Measurements from ENCODE around the gene HAGH.
A peak's percentile ranks its signal among the peaks of the same experiment; 100 is the strongest.

HAGH gene

GRCh38 chr16:1786242-1787055, 40.2 kb downstream of the HAGH start:
- no peak for DNase-seq

DNA sequence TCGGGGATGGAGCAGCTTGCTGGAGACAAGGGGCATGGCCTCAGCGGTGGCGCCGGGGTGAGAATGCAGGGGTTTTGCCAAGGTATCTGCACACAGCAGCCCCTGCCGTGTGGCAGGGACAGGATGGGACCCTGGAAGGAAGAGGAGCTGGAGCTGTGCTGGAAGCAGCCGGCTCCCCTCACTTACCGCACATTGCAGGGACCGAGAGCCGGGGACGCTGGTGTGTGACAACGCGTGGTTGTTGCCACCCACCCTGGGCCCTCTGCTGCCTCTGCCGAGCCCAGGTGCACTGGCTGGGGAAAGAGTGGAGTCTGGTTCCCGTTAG, 40.8 kb downstream of the HAGH start:
- DNase-seq, result no peak

DNA sequence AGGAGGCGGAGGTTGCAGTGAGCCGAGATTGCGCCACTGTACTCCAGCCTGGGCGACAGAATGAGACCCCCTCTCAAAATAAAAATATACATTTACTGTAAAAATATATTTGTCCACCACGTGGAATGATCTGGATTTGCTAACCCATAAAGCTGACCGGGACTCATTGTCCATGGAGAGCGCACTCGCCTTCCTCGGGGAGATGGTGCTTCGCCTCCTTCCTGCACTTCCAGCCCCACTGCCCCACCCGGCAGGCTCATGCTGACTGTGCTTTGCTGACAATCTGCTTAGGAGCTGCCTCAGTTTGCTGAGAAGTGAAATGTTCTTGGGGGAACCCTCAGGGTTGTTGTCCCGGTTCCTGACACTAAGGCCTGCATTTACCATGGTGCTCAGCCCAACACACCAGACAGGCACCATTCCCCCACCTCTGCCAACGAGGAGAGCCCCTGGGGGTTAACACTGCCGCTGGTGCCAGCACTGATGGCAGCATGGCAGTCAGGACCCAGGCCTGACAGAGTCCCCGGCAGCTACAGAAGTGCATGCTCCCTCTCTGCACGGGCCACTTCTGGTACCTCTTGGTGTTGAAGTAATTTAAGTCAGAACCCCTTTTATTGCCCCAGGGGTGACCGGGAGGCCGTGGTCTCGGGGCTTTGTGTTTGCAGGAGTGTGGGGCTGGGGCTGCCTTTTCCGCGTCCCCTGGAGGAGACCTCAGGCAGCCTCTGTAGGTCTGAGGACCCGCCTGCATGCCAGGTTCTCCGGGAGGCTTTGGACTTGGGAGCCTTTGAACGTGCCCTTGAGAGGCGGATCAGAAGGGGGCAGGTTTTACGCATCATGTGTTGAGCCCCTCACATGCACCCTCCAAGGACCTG, 41.4 kb downstream of the HAGH start:
- no peak for DNase-seq

DNA sequence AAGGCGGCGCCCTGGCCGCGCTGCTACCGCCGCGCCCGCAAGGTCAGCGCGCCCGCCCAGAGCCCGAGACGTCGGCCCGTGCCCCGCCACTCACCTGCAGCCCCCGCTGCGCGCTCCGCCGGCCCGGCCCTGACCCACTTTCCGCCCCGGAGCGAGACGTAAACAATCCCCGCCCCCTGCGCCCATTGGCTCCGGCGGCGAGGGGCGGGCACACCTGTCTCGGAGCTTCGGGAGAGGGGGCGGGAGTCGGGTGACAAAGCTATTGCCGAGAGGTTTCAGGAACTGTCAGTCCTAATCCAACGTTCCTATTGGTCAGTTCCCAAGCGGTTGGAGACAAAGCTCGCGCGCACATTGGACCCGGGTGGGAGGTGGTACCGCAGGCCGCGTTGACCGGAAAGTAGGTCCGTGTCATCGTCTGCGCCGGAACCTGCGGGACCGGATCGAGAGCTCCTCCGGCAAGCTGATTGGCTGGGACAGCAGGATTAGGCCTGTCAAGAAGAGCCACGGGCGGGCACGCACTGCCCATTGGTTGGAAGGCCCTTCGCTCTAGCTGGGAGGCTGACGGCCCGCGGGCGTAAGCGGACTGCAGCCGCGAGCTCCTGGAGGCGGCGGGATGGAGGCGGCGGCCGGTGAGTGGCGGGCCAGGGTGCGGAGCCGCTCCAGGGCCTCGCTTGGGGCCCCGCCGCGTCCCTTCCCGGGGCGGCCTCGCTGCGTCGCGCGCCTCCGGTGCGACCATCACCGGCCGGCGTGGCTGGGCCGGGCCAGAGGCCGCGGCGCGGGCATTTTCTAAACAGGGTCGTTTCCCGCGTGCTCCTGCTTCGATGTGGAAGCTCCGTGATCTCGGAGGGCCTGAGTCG, 44.0 kb downstream of the HAGH start, which contains the start of the genes NUBP2 and SPSB3:
NUBP2 (plus strand) TSS at position 553 of the 857 bp plus-strand sequence; CDS start at position 614, 61 bp downstream.
SPSB3 (minus strand) TSS at position 164 of the 857 bp plus-strand sequence. CDS start 1,088 bp downstream, outside the sequence.
- peak; percentile 99 to 100 (median 100) for DNase-seq

DNA sequence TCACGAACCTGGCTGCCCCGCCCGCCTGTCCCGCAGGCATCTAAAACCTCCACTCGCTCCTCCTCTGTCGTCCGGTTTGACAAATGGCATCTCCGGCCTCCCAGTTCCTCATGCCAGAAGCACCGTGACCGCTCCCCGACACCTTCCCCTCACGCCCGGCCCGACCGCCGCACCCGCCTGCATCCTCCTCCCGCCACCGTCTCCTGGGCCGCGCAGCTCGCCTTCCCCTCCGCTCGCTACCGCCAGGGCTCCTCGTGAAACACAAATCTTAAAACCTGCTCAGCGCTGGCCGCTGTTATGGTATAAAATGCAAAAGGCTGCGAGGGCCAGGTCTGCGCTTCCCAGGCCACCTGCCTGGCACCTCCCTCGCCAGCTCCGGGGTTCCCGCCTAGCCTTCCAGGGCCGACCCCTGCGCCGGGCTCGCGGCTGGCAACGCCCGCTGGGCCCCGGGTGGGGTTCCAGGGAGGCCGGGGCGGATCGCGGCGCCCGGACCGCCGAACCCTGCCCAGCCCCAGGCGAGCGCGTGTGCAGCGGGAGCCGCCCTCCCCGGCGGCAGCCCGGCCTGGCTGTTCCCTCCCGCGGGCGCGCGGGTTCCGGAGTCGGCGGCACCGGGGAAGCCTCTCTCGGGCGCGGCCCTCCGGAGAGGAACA, 44.7 kb downstream of the HAGH start:
- peak in 2 of 3 experiments; percentile 60 to 66 for DNase-seq

DNA sequence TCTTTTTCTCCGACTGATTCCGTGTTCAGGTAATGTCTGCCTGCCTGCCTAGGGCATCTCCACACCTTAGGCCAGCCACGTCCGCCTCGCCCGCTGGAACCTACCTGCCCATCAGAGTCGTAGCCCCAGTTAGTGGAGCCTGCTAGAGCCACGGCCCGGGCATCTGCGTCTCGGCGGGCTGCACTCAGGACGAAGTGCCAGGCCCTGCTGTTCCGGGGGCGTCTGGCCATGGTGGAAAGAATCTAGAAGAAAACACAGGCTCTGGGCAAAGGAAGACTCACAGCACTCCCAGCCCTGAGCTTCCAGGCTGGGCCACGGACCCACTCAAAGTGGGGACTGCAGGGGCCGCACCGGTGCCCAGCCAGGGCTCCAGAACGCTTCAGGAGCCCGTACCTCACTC, 45.4 kb downstream of the HAGH start:
- DNase-seq, result no peak

GRCh38 chr16:1780677-1781072, 46.0 kb downstream of the HAGH start:
- no peak for DNase-seq

- DNase-seq, result no peak
These were observed 46.6 kb downstream of the HAGH start for GRCh38 chr16:1779741-1780676.

DNA sequence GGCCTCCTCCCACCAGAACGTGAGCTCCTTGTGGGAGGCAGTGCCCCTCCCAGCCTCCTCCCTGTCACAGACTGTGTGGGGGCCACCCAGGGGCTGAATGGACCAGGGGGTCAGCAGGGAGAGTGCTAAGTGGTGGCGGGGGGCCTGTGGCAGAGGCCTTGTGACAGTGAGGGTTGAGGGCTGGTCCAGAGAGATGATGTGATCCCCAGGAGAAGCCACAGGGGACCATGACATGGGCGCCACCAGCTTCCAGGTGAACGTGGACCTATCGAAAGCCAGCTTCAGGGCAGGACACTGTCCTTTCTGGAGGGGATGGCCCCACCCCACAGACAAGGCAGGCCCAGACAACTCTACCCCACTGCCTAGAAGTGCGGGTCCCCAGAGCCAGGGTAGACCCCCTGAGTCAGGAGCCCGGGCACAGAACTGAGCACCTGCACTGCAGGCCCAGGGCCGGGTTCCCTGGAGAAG, 47.4 kb downstream of the HAGH start:
- DNase-seq, result no peak

DNA sequence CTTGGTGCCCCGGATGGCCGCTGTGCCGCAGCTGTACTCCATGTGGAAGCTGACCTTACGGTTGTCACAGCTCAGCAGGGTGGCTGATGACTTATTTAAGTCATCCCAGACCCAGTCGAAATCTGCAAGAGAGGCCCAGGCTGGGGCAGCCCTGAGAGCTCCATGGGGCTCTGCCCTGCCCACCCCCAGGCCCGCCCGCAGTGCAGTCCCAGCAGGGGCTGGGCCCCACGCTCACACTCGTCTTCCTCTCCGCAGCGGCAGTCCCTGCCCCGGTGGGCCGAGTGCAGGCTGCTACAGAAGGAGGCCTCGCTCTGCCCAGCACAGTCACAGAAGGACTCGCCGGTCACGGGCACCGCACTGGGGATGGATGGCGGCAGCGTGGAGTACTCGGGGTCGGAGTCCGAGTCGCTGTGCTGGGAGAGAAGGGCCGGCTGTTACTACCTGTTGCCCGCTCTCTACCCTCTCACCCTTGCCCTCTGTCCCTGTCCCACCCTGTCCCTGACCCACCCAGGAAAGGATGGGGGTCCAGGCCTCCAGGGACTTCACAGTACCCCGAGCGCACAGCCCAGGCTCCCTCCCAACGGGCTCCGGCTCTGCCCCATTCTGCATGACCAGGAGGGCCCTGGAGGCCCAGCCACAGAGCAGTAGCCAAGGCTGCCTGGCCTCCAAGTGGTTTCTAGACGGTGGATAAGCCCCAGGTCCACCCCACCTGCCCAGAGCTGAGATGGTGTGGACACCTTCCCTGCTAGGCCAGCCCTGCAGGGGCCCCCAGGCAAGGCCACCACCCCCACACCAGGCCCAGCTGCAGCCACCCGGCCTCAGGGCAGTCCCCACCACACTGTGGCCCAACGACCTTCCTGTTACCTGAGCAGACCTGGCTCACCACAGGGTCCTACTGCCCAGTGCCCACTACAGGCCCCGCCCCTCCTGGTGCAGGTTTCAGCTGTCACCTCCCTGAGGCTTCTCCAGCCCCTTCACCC, 48.1 kb downstream of the HAGH start:
- peak in 1 of 3 experiments; percentile 4 for DNase-seq

- no peak for DNase-seq
These were observed 49.0 kb downstream of the HAGH start for GRCh38 chr16:1777375-1778199.

- no peak for DNase-seq
These were observed 49.6 kb downstream of the HAGH start for GRCh38 chr16:1776991-1777374.

- DNase-seq, result no peak
These were observed 50.0 kb downstream of the HAGH start for GRCh38 chr16:1776672-1776955.

DNA sequence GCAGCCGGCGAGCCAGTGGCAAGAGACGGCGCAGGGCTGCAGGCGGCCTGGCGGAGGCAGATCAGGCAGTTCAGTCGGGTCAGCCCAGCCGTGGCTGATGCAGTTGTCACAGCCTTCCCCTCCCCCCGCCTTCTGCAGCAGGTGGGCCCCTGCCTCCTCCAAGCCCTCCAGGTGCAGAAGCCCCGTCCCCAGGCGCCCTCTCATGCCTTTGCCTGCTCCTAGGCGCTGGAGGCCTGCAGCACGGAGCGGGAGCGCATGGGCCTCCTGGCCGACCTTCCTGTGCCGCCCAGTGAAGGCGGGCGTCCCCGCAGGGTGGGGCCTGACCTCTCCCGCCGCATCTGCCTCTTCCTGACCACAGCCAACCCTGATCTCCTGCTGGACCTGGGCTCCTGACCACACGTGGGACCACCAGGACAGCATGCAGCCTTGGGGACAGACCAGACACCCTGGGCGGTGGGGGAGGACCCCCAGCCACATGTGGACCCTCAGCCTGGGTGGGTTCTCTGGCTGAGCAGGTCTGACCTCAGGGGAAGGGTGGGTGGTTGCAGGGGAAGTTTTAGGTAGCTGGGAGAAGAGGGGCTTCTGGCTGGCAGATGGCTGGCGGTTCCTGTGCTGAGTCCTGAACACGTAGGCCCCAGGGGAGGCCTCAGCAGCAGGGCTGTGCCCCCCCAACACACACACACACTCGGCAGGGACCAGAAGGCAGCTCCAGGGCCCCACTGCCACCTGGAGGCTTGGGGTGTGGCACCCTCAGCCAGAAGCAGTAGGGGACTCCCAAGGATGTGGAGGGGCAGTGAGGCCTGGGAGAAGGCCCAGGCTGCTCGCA, 50.6 kb downstream of the HAGH start:
- peak in 1 of 3 experiments; percentile 4 for DNase-seq

- DNase-seq, result no peak
These were observed 51.4 kb downstream of the HAGH start for GRCh38 chr16:1775006-1775845.

DNA sequence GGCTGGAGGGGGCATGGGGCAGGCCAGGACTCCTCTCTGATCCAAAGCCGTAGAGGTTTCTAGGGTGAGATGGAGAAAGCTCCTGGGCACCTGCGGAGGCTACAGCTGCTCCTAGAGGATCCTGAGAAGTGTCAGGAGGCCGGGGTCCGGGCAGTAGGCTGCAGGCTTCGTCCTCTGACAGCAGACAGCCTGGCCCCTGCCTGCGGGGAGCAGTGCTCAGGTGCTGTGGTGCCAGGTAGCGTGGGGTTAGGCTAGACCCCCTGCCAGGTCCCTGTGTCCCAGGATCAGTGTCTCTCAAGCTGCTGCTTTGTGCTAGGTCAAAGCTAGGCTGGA, 52.2 kb downstream of the HAGH start:
- DNase-seq, result no peak

Data from NCI-H1417 (cell line).